GM23338 (cell line): Measurements from ENCODE around the gene ASTL. TPM values are rescaled to one million over a fixed set of nuclear protein-coding genes. Genes with fewer than 3 reads are reported as not detected.

Experiments
- ATAC-seq: fragments of 200-7000 bp; cut with Tn5 transposase; 3 replicates; pipeline ENCODE4 v1.9.1; 2020
- DNase-seq: peaks from one replicate; pipeline ENCODE4 v3.0.0-alpha.2; 2015; ENCODE audit warnings: low spot score
- H2AFZ ChIP-seq: fragments of 200-600 bp; sonication (generic); 2 replicates; pipeline ENCODE4 v1.8.0; 2016; ENCODE audit warnings: antibody characterized with exemption, mild to moderate bottlenecking, moderate library complexity
- H3F3A ChIP-seq: fragments of 200-600 bp; sonication (generic); replicated peaks from 2 replicates; pipeline ENCODE4 v1.8.0; 2017; ENCODE audit warnings: antibody characterized with exemption, mixed run types, low read depth
- H3K27ac ChIP-seq: fragments of 200-600 bp; sonication (generic); 2 replicates; pipeline ENCODE4 v1.6.1; 2016; ENCODE audit warnings: low read depth
- H3K27me3 ChIP-seq: fragments of 200-600 bp; sonication (generic); 2 replicates; pipeline ENCODE4 v1.8.0; 2016; ENCODE audit warnings: mild to moderate bottlenecking, mixed run types, moderate library complexity; ENCODE audit not compliant: insufficient read depth
- H3K36me3 ChIP-seq: fragments of 200-600 bp; sonication (generic); 2 replicates; pipeline ENCODE4 v1.8.0; 2016; ENCODE audit warnings: mild to moderate bottlenecking; ENCODE audit not compliant: insufficient read depth
- H3K4me1 ChIP-seq: fragments of 200-600 bp; sonication (generic); 2 replicates; pipeline ENCODE4 v1.8.0; 2016; ENCODE audit warnings: mild to moderate bottlenecking, moderate library complexity; ENCODE audit not compliant: insufficient read depth
- H3K4me2 ChIP-seq: fragments of 200-600 bp; sonication (generic); 2 replicates; pipeline ENCODE4 v1.7.1; 2017; ENCODE audit warnings: mixed run types
- H3K4me3 ChIP-seq: fragments of 200-600 bp; sonication (generic); 2 replicates; pipeline ENCODE4 v1.6.1; 2016; ENCODE audit warnings: mixed run types
- H3K79me2 ChIP-seq: fragments of 200-600 bp; sonication (generic); replicated peaks from 2 replicates; pipeline ENCODE4 v1.8.0; 2017; ENCODE audit warnings: mild to moderate bottlenecking; ENCODE audit not compliant: insufficient read depth
- H3K9me2 ChIP-seq: fragments of 200-600 bp; sonication (generic); 2 replicates; pipeline ENCODE4 v1.8.0; 2017; ENCODE audit not compliant: insufficient read depth
- H4K20me1 ChIP-seq: fragments of 200-600 bp; sonication (generic); replicated peaks from 2 replicates; pipeline ENCODE4 v1.8.0; 2017; ENCODE audit warnings: mild to moderate bottlenecking; ENCODE audit not compliant: insufficient read depth
- H3K27ac Mint-ChIP-seq: 2 replicates; pipeline ENCODE4 v1.8.0; 2020; ENCODE audit warnings: inconsistent platforms, mild to moderate bottlenecking, moderate library complexity, mixed read lengths
- H3K27me3 Mint-ChIP-seq: 3 replicates; pipeline ENCODE4 v1.8.0; 2022; ENCODE audit warnings: low read depth, mild to moderate bottlenecking, moderate library complexity, mixed read lengths, inconsistent platforms; ENCODE audit not compliant: insufficient read depth, poor library complexity
- H3K36me3 Mint-ChIP-seq: 3 replicates; pipeline ENCODE4 v1.8.0; 2021; ENCODE audit warnings: low read depth, mild to moderate bottlenecking, inconsistent platforms, moderate library complexity, mixed read lengths
- H3K4me1 Mint-ChIP-seq: 3 replicates; pipeline ENCODE4 v1.8.0; 2020; ENCODE audit warnings: mild to moderate bottlenecking, inconsistent platforms, mixed read lengths
- H3K4me3 Mint-ChIP-seq: 3 replicates; pipeline ENCODE4 v1.8.0; 2021; ENCODE audit warnings: moderate library complexity, mild to moderate bottlenecking, inconsistent platforms, mixed read lengths
- H3K9me3 Mint-ChIP-seq: 3 replicates; pipeline ENCODE4 v1.8.0; 2020; ENCODE audit warnings: moderate library complexity, mild to moderate bottlenecking, inconsistent platforms, mixed read lengths
- CREB1 ChIP-seq: fragments of 250-450 bp; sonication (Bioruptor Pico); IDR thresholded peaks from 2 replicates; pipeline ENCODE4 v1.5.0; 2020; ENCODE audit warnings: low read depth, mild to moderate bottlenecking, moderate library complexity
- EZH2phosphoT487 ChIP-seq: fragments of 200-600 bp; sonication (generic); IDR thresholded peaks from one replicate; pipeline ENCODE4 v1.8.1; 2018; ENCODE audit warnings: antibody characterized with exemption; ENCODE audit not compliant: unreplicated experiment
- NANOG ChIP-seq: IDR thresholded peaks from 2 replicates; pipeline ENCODE4 v1.6.1; 2016; ENCODE audit warnings: antibody characterized with exemption, borderline replicate concordance
- ZNF331 ChIP-seq: fragments of 250-450 bp; sonication (Bioruptor Pico); IDR thresholded peaks from 2 replicates; pipeline ENCODE4 v1.5.0; 2020; ENCODE audit warnings: low read depth, mild to moderate bottlenecking, moderate library complexity
- ZNF462 ChIP-seq: fragments of 250-450 bp; sonication (Bioruptor Pico); IDR thresholded peaks from 2 replicates; pipeline ENCODE4 v1.5.0; 2020; ENCODE audit warnings: mild to moderate bottlenecking, moderate library complexity
- polyA plus RNA-seq: library from polyadenylated mRNA; unstranded; fragments of >200 nt; fragmentation: Nextera tagmentation; extraction: Ambion mirVana; gene quantifications from 2 replicates; pipeline ENCODE4 v1.2.1, GENCODE V29; 2016
- total RNA-seq: library from RNA; depleted of rRNA; stranded (reverse); fragments of >200 nt; shearing (Covaris generic); gene quantifications from 2 replicates; pipeline ENCODE4 v1.2.3, GENCODE V29; 2014
- TF ChIP-seq, protein P1 (sequence below): IDR thresholded peaks from 2 replicates; pipeline ENCODE4 v1.6.1; 2016; ENCODE audit warnings: antibody characterized with exemption

Gene ASTL
- total and polyA plus RNA-seq, 2 experiments from 2014 or later = 0.23 TPM; not detected in 1

GRCh38 chr2:96113951-96114350, 24.4 kb downstream of the ASTL start:
- no peak overlapping the region; the same call in 1 of the 2 replicates for H3K4me2 ChIP-seq
- Mint-ChIP-seq H3K9me3 (peaks cover 4% of the 10 kb centered on the region; the same call in 2 of the 3 replicates), H3K4me3 (no peak overlapping the region), H3K27me3 (peaks cover 32% of the 10 kb centered on the region), H3K36me3 (no peaks in the 10 kb centered on the region; the same call in 2 of the 3 replicates), H3K4me1 (peaks cover 25% of the 10 kb centered on the region), H3K27ac (no peak overlapping the region)
- no peaks in the 10 kb centered on the region for H4K20me1 ChIP-seq
- no peaks in the 10 kb centered on the region for H3K9me2 ChIP-seq
- H3K4me1 ChIP-seq = peaks cover 12% of the 10 kb centered on the region; the same call in 1 of the 2 replicates
- H3K27ac ChIP-seq = no peak overlapping the region
- H2AFZ ChIP-seq = no peak overlapping the region
- no peaks in the 10 kb centered on the region for H3K36me3 ChIP-seq
- ATAC-seq = no peak
- no peaks in the 10 kb centered on the region for H3K79me2 ChIP-seq
- no peak for TF ChIP-seq EZH2phosphoT487
- TF ChIP-seq NANOG = no peak
- TF ChIP-seq ZNF331 (CRISPR knock-in tag) = no peak
- TF ChIP-seq ZNF462 (CRISPR knock-in tag) = no peak
- no peak for TF ChIP-seq CREB1 (CRISPR knock-in tag)
- TF ChIP-seq, protein P1, sequence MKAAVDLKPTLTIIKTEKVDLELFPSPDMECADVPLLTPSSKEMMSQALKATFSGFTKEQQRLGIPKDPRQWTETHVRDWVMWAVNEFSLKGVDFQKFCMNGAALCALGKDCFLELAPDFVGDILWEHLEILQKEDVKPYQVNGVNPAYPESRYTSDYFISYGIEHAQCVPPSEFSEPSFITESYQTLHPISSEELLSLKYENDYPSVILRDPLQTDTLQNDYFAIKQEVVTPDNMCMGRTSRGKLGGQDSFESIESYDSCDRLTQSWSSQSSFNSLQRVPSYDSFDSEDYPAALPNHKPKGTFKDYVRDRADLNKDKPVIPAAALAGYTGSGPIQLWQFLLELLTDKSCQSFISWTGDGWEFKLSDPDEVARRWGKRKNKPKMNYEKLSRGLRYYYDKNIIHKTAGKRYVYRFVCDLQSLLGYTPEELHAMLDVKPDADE = no peak
- H3K27me3 ChIP-seq = peaks cover 27% of the 10 kb centered on the region
- no peak overlapping the region for H3K4me3 ChIP-seq
- H3F3A ChIP-seq = no peaks in the 10 kb centered on the region
- no peak for DNase-seq
